ENCODE results near the gene EXOC2. TPM values are rescaled to one million over a fixed set of nuclear protein-coding genes. Genes with fewer than 3 reads are reported as not detected.

Gene EXOC2
- total and polyA plus RNA-seq, 10 of the 15 experiments (the other 5 are each of a cell fraction or from before 2014, with no cell fraction given), result 8.7 to 32.8 (median 20.7) TPM

DNA sequence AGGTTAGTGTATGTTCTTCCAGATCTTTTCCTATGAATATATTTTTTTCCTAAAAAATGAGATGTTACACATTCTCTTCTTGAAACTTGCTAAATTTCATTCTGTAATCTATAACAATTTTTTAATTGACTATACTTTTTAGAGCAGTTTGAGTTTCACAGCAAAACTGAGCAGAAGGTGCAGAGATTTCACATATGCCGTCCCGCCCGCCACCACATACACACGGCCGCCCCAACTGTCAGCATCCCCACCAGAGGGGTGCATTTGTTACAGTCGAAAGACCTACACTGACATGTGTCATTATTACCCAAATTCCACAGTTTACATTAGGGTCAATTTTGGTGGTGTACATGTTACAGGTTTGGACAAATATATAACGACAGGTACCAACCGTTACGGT is 184.9 kb downstream of the EXOC2 start (continued):
- TF ChIP-seq, protein P1, sequence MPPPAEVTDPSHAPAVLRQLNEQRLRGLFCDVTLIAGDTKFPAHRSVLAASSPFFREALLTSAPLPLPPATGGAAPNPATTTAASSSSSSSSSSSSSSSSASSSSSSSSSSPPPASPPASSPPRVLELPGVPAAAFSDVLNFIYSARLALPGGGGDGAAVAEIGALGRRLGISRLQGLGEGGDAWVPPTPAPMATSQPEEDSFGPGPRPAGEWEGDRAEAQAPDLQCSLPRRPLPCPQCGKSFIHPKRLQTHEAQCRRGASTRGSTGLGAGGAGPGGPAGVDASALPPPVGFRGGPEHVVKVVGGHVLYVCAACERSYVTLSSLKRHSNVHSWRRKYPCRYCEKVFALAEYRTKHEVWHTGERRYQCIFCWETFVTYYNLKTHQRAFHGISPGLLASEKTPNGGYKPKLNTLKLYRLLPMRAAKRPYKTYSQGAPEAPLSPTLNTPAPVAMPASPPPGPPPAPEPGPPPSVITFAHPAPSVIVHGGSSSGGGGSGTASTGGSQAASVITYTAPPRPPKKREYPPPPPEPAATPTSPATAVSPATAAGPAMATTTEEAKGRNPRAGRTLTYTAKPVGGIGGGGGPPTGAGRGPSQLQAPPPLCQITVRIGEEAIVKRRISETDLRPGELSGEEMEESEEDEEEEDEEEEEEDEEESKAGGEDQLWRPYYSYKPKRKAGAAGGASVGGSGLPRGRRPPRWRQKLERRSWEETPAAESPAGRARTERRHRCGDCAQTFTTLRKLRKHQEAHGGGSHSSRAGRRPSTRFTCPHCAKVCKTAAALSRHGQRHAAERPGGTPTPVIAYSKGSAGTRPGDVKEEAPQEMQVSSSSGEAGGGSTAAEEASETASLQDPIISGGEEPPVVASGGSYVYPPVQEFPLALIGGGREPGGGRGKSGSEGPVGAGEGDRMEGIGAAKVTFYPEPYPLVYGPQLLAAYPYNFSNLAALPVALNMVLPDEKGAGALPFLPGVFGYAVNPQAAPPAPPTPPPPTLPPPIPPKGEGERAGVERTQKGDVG (CRISPR knock-in tag; IDR thresholded peaks at IDR 0.05), result no peak
- TF ChIP-seq, protein P2, sequence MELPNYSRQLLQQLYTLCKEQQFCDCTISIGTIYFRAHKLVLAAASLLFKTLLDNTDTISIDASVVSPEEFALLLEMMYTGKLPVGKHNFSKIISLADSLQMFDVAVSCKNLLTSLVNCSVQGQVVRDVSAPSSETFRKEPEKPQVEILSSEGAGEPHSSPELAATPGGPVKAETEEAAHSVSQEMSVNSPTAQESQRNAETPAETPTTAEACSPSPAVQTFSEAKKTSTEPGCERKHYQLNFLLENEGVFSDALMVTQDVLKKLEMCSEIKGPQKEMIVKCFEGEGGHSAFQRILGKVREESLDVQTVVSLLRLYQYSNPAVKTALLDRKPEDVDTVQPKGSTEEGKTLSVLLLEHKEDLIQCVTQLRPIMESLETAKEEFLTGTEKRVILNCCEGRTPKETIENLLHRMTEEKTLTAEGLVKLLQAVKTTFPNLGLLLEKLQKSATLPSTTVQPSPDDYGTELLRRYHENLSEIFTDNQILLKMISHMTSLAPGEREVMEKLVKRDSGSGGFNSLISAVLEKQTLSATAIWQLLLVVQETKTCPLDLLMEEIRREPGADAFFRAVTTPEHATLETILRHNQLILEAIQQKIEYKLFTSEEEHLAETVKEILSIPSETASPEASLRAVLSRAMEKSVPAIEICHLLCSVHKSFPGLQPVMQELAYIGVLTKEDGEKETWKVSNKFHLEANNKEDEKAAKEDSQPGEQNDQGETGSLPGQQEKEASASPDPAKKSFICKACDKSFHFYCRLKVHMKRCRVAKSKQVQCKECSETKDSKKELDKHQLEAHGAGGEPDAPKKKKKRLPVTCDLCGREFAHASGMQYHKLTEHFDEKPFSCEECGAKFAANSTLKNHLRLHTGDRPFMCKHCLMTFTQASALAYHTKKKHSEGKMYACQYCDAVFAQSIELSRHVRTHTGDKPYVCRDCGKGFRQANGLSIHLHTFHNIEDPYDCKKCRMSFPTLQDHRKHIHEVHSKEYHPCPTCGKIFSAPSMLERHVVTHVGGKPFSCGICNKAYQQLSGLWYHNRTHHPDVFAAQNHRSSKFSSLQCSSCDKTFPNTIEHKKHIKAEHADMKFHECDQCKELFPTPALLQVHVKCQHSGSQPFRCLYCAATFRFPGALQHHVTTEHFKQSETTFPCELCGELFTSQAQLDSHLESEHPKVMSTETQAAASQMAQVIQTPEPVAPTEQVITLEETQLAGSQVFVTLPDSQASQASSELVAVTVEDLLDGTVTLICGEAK (IDR thresholded peaks at IDR 0.05; ENCODE audit: borderline replicate concordance), result no peak
- TF ChIP-seq CHD4 (IDR thresholded peaks at IDR 0.05) (no peak), SMARCA5 (IDR thresholded peaks at IDR 0.05) (no peak), GABPA (IDR thresholded peaks at IDR 0.05; ENCODE audit: low read depth) (no peak), ZNF592 (IDR thresholded peaks at IDR 0.05) (no peak), JUNB (IDR thresholded peaks at IDR 0.05) (no peak)
